Smooth muscle cell (in vitro differentiated cells): ENCODE measurements around the gene ACIN1. TPM values are rescaled to one million over a fixed set of nuclear protein-coding genes. Genes with fewer than 3 reads are reported as not detected.

ENCODE experiments used
- DNase-seq: peaks from one replicate; lab custom pipeline; 2025; ENCODE audit not compliant: unreplicated experiment; lab: John Stamatoyannopoulos, UW
- H2AFZ ChIP-seq: fragments of 200-600 bp; sonication (generic); 2 replicates; pipeline ENCODE4 v1.6.0; 2016; ENCODE audit warnings: antibody characterized with exemption, low read depth, mild to moderate bottlenecking
- H3F3A ChIP-seq: fragments of 200-600 bp; sonication (generic); 2 replicates; pipeline ENCODE4 v1.6.0; 2017; ENCODE audit warnings: antibody characterized with exemption, low read depth
- H3K27ac ChIP-seq: fragments of 200-600 bp; sonication (generic); 2 replicates; pipeline ENCODE4 v1.5.1; 2016; ENCODE audit warnings: low read depth, mild to moderate bottlenecking
- H3K27me3 ChIP-seq: fragments of 200-600 bp; sonication (generic); 2 replicates; pipeline ENCODE4 v1.6.1; 2016; ENCODE audit warnings: low read depth, mild to moderate bottlenecking
- H3K36me3 ChIP-seq: fragments of 200-600 bp; sonication (generic); 2 replicates; pipeline ENCODE4 v1.5.1; 2016; ENCODE audit warnings: low read depth
- H3K4me1 ChIP-seq: fragments of 200-600 bp; sonication (generic); 2 replicates; pipeline ENCODE4 v1.5.1; 2016; ENCODE audit warnings: low read depth
- H3K4me2 ChIP-seq: fragments of 200-600 bp; sonication (generic); 2 replicates; pipeline ENCODE4 v1.6.0; 2016; ENCODE audit warnings: mild to moderate bottlenecking
- H3K4me3 ChIP-seq: fragments of 200-600 bp; sonication (generic); 2 replicates; pipeline ENCODE4 v1.5.1; 2016; ENCODE audit warnings: mild to moderate bottlenecking
- H3K79me2 ChIP-seq: fragments of 200-600 bp; sonication (generic); 2 replicates; pipeline ENCODE4 v1.6.0; 2016; ENCODE audit warnings: low read depth, mild to moderate bottlenecking
- H3K9ac ChIP-seq: fragments of 200-600 bp; sonication (generic); 2 replicates; pipeline ENCODE4 v1.6.0; 2016; ENCODE audit warnings: low read depth
- H3K9me3 ChIP-seq: fragments of 200-600 bp; sonication (generic); replicated peaks from 2 replicates; pipeline ENCODE4 v1.5.1; 2016; ENCODE audit warnings: low read depth
- H4K20me1 ChIP-seq: fragments of 200-600 bp; sonication (generic); 2 replicates; pipeline ENCODE4 v1.6.0; 2016; ENCODE audit warnings: low read depth
- CTCF ChIP-seq: fragments of 200-600 bp; sonication (generic); IDR thresholded peaks from 2 replicates; pipeline ENCODE4 v1.5.1; 2017; ENCODE audit warnings: borderline replicate concordance, mild to moderate bottlenecking, antibody characterized with exemption; ENCODE audit not compliant: insufficient read depth, poor library complexity, severe bottlenecking
- WGBS: methylation state at CpG from one replicate; pipeline ENCODE4 v1.1.7; 2016; ENCODE audit warnings: low lambda C conversion rate; 5-methylcytosine and 5-hydroxymethylcytosine counted together
- polyA plus RNA-seq: library from polyadenylated mRNA; unstranded; fragments of >200 nt; fragmentation: Nextera tagmentation; extraction: Ambion mirVana; gene quantifications from 2 replicates; pipeline ENCODE4 v1.2.1, GENCODE V29; 2016
- total RNA-seq: library from RNA; depleted of rRNA; stranded (reverse); fragments of >200 nt; gene quantifications from 2 replicates; pipeline ENCODE4 v1.2.3, GENCODE V29; 2014

Gene ACIN1
- total and polyA plus RNA-seq, 2 experiments from 2014 or later, result 33.7 to 64.5 TPM

- TF ChIP-seq CTCF, result no peak
- H3K4me2 ChIP-seq, result no peak overlapping the region
- peaks cover 20% of the 10 kb centered on the region for H3K79me2 ChIP-seq
Measured at GRCh38 chr14:23080474-23080873, 14.5 kb downstream of the ACIN1 start.

GRCh38 chr14:23079716-23080115 lies 15.2 kb downstream of the ACIN1 start:
- H3K36me3 ChIP-seq, result peaks cover 33% of the 10 kb centered on the region
- H4K20me1 ChIP-seq, result peaks cover 43% of the 10 kb centered on the region
- peak overlapping the region; percentile 89 for H3K27ac ChIP-seq
- H3F3A ChIP-seq, result peaks cover 38% of the 10 kb centered on the region
- peaks cover 23% of the 10 kb centered on the region for H3K79me2 ChIP-seq
- no peak overlapping the region for H3K9ac ChIP-seq
- WGBS, result 66% methylated on average over 2 of the region's 2 CpGs
- peaks cover 5% of the 10 kb centered on the region for H3K4me1 ChIP-seq
- no peak overlapping the region for H3K4me3 ChIP-seq
- no peak overlapping the region for H2AFZ ChIP-seq
- H3K4me2 ChIP-seq, result peak overlapping the region; percentile 64
- no peaks in the 10 kb centered on the region for H3K9me3 ChIP-seq
- TF ChIP-seq CTCF, result no peak
- H3K27me3 ChIP-seq, result no peaks in the 10 kb centered on the region
- DNase-seq, result no peak

More at GRCh38 chr14:23080474-23080873, 14.5 kb downstream of the ACIN1 start:
- H4K20me1 ChIP-seq, result peaks cover 51% of the 10 kb centered on the region
- no peak for DNase-seq
- H2AFZ ChIP-seq, result no peak overlapping the region
- H3K27ac ChIP-seq, result peak overlapping the region; percentile 89
- peaks cover 33% of the 10 kb centered on the region for H3K36me3 ChIP-seq
- H3K9me3 ChIP-seq, result no peaks in the 10 kb centered on the region
- no peak overlapping the region for H3K4me3 ChIP-seq
- WGBS, result 100% methylated on average over 1 of the region's 1 CpG
- peaks cover 5% of the 10 kb centered on the region for H3K4me1 ChIP-seq
- H3K27me3 ChIP-seq, result no peaks in the 10 kb centered on the region
- no peak overlapping the region for H3K9ac ChIP-seq
- H3F3A ChIP-seq, result peaks cover 38% of the 10 kb centered on the region

- Histone ChIP-seq H3K4me1 (peaks cover 5% of the 10 kb centered on the region), H3K9me3 (no peaks in the 10 kb centered on the region), H3F3A (peaks cover 38% of the 10 kb centered on the region), H2AFZ (no peak overlapping the region), H3K27me3 (no peaks in the 10 kb centered on the region), H4K20me1 (peaks cover 35% of the 10 kb centered on the region), H3K79me2 (peaks cover 23% of the 10 kb centered on the region), H3K36me3 (peaks cover 33% of the 10 kb centered on the region), H3K9ac (peak overlapping the region; percentile 37), H3K4me3 (no peak overlapping the region), H3K27ac (peak overlapping the region; percentile 89), H3K4me2 (peak overlapping the region; percentile 64)
- DNase-seq, result no peak
- 4% methylated on average over 2 of the region's 2 CpGs for WGBS
- no peak for TF ChIP-seq CTCF
Measured at GRCh38 chr14:23078692-23079116, 16.2 kb downstream of the ACIN1 start.

- H3K4me2 ChIP-seq, result peak overlapping the region; percentile 64
- peak overlapping the region; percentile 89 for H3K27ac ChIP-seq
- H3K4me1 ChIP-seq, result peaks cover 5% of the 10 kb centered on the region
- peaks cover 19% of the 10 kb centered on the region for H3K79me2 ChIP-seq
- peaks cover 28% of the 10 kb centered on the region for H4K20me1 ChIP-seq
- H3K27me3 ChIP-seq, result no peaks in the 10 kb centered on the region
- no peak overlapping the region for H2AFZ ChIP-seq
- 93% methylated on average over 5 of the region's 5 CpGs for WGBS
- no peak for TF ChIP-seq CTCF
- peaks cover 31% of the 10 kb centered on the region for H3K36me3 ChIP-seq
- peak overlapping the region; percentile 37 for H3K9ac ChIP-seq
- no peaks in the 10 kb centered on the region for H3K9me3 ChIP-seq
- DNase-seq, result no peak
- H3F3A ChIP-seq, result peaks cover 43% of the 10 kb centered on the region
- no peak overlapping the region for H3K4me3 ChIP-seq
Measured at GRCh38 chr14:23077962-23078361, 17.0 kb downstream of the ACIN1 start.
